Uterus (tissue), 2 donors: ENCODE results near the gene DCHS2.

Experiments used
- CTCF ChIP-seq, 4 experiments: fragments of 200-600 bp in 2 of 4; fragments of 450-650 bp in 2 of 4; sonication (generic) in 2 of 4; IDR thresholded peaks; one replicate each; pipeline ENCODE4 v1.5.1; 2016 to 2019; ENCODE audit warnings: antibody characterized with exemption in 4 of 4, mild to moderate bottlenecking in 2 of 4, moderate library complexity in 1 of 4
- POLR2A ChIP-seq, 2 donors: fragments of 450-650 bp; IDR thresholded peaks; one replicate each; pipeline ENCODE4 v1.6.1; 2016; ENCODE audit warnings: antibody characterized with exemption in 2 of 2, mild to moderate bottlenecking in 1 of 2, moderate library complexity in 1 of 2

GRCh38 chr4:154425514-154425913 is 66.1 kb downstream of the DCHS2 start:
- TF ChIP-seq CTCF (IDR thresholded peaks at IDR 0.05) (no peak), POLR2A (IDR thresholded peaks at IDR 0.05) (no peak)
